ENCODE data around the gene ZNF446. TPM values are rescaled to one million over a fixed set of nuclear protein-coding genes. Genes with fewer than 3 reads are reported as not detected.

ZNF446 gene
- total and polyA plus RNA-seq, 10 of the 15 experiments (the other 5 are each of a cell fraction or from before 2014, with no cell fraction given), result 0.14 to 6.9 (median 4.1) TPM

- peak; percentile 16 for TF ChIP-seq USF1 (IDR thresholded peaks at IDR 0.05; ENCODE audit: borderline replicate concordance, extremely low read length, insufficient read depth, low read depth, low read length)
- TF ChIP-seq YBX1 (IDR thresholded peaks at IDR 0.05), result no peak
- TF ChIP-seq RB1 (IDR thresholded peaks at IDR 0.05; ENCODE audit: borderline replicate concordance), result peak; percentile 90; the same call in 1 of the 2 replicates
- TF ChIP-seq MEF2B (IDR thresholded peaks at IDR 0.05; ENCODE audit: partially characterized antibody, poor library complexity, severe bottlenecking), result peak; percentile 50
- TF ChIP-seq MAX (IDR thresholded peaks at IDR 0.05; ENCODE audit: low read depth, low read length), result 0 out of 2 replicates have a peak, but pooled peaks have one; percentile 47
- no peak for TF ChIP-seq MEF2A (IDR thresholded peaks at IDR 0.05; ENCODE audit: insufficient read depth, low read depth, low read length)
- peak; percentile 79 for TF ChIP-seq NFYB (IDR thresholded peaks at IDR 0.05; ENCODE audit: insufficient read depth, low read depth, low read length)
- TF ChIP-seq CUX1 (IDR thresholded peaks at IDR 0.05; ENCODE audit: insufficient replicate concordance, low read depth, low read length), result no peak
- no peak for TF ChIP-seq IRF4 (IDR thresholded peaks at IDR 0.05; ENCODE audit: low read depth, low read length)
- peak in 1 of 2 experiments; percentile 51; a peak in 1 of 4 replicates for TF ChIP-seq SRF (IDR thresholded peaks at IDR 0.05; ENCODE audit: low read depth in 2 of 2, low read length in 2 of 2)
- no peak for TF ChIP-seq ZNF687 (IDR thresholded peaks at IDR 0.05)
- TF ChIP-seq RELA (IDR thresholded peaks at IDR 0.05; ENCODE audit: borderline replicate concordance, partially characterized antibody), result peak; percentile 10
- TF ChIP-seq ZBTB33 (IDR thresholded peaks at IDR 0.05), result no peak
- peak; percentile 29; the same call in 1 of the 2 replicates for TF ChIP-seq BACH1 (IDR thresholded peaks at IDR 0.05; ENCODE audit: borderline replicate concordance)
- no peak for TF ChIP-seq SUPT20H (IDR thresholded peaks at IDR 0.05; ENCODE audit: borderline replicate concordance, control insufficient read depth, low read depth, low read length)
These were observed 24.6 kb upstream of the ZNF446 start, which contains the start of gene ZNF324B (continued) for GRCh38 chr19:58451358-58452101.
